ENCODE data around the gene C17orf75. TPM values are rescaled to one million over a fixed set of nuclear protein-coding genes. Genes with fewer than 3 reads are reported as not detected.

The C17orf75 gene
- total RNA-seq, 4 donors from 2014 or later: 5.3 to 11.9 (median 8.1) TPM

DNA sequence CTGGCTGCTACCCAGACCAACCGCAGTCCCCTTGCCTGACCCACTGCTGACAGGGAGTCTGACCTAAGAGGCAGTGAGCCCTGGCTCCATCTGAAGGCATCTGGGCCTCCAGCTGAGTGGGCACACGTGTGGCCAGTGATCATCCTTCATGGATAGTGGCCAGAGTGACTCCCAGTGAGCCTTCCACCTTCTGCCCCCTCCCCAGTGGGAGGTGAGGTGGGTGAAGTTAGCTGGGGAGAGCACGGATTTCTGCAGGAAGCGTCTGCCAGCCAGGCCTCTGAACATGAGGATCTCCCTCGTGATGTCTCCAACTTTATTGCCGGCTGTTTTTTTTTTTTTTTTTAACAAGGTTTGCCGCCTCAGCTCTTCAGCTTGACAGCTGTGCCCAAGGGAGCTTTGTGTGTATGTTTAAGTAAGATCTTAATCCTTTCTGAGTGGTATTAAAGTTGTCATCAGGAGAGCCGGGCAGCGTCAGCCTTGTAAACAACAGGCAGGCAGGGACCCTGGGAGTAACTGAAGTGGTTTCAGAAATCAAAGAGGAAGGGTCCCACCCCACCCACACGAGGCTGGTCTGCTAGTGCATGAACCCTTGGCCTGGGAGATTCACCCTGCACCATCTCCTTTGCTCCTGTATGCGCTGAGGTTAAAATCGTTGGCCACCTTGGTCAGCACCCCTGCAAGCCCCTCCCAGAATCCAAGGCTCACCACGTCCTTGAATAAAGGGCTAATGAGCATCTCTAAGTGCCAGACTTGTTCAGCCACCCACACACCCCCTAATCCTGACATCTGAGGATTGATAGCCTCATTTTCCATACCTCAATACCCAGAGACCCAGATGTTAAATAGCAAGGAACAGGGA lies 43.0 kb downstream of the C17orf75 start:
- intact Hi-C loops (cut with DNase I; ENCODE audit: low total_unique reads): no loop called here
- no peak for TF ChIP-seq POLR2A (IDR thresholded peaks at IDR 0.05)
- TF ChIP-seq, protein P1, sequence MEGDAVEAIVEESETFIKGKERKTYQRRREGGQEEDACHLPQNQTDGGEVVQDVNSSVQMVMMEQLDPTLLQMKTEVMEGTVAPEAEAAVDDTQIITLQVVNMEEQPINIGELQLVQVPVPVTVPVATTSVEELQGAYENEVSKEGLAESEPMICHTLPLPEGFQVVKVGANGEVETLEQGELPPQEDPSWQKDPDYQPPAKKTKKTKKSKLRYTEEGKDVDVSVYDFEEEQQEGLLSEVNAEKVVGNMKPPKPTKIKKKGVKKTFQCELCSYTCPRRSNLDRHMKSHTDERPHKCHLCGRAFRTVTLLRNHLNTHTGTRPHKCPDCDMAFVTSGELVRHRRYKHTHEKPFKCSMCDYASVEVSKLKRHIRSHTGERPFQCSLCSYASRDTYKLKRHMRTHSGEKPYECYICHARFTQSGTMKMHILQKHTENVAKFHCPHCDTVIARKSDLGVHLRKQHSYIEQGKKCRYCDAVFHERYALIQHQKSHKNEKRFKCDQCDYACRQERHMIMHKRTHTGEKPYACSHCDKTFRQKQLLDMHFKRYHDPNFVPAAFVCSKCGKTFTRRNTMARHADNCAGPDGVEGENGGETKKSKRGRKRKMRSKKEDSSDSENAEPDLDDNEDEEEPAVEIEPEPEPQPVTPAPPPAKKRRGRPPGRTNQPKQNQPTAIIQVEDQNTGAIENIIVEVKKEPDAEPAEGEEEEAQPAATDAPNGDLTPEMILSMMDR (IDR thresholded peaks at IDR 0.05): no peak
- DNase-seq (ENCODE audit: low spot score in 2 of 2): no peak
- 52 to 63% methylated on average over 13 of the region's 13 CpGs for WGBS, 2 donors
- H3K4me3 ChIP-seq (ENCODE audit: low read depth, poor library complexity, severe bottlenecking): no peak overlapping the region

DNA sequence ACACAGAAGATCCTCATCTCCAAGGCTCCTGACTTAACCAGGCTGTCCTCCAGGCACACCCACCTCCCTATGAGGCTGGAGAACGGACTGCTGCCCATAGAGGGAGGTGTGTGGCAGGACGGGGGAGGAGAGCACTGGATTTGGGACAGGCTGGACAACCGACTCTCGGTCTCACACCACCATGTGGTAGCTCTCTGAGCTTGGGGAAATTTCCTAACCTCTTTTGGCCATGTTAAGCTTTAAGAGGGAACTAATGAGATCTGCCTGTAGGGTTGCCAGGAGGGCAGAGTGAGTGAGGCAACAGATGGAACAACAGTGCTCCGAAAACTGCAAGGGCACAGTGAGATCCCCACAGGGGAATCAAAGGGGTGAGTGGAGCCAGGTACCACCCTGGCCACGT lies 43.7 kb downstream of the C17orf75 start:
- H3K4me3 ChIP-seq (ENCODE audit: low read depth, poor library complexity, severe bottlenecking): no peak overlapping the region
- TF ChIP-seq, protein P1 (IDR thresholded peaks at IDR 0.05): no peak
- DNase-seq (ENCODE audit: low spot score in 2 of 2): no peak
- 68 to 80% methylated on average over 6 of the region's 6 CpGs for WGBS, 2 donors
- intact Hi-C loops (cut with DNase I; ENCODE audit: low total_unique reads): no loop called here

DNA sequence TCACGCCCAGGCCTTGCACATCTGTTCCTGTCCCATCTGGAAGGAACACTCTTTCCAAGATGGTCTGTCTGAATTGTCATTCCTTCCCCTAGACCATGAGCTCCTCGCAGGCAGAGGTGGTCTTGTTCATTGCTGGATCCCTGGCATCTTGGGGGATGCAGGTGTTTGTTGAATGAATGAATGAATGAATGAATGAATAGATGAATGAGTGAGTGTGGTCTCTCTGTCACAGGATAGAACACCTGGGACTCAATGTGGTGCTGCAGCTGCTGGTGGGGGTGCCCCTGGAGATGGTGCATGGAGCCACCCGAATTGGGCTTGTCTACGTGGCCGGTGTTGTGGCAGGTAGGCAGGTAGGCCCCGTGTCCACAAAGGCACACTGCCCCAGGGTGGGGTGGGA lies 44.1 kb downstream of the C17orf75 start:
- TF ChIP-seq POLR2A (IDR thresholded peaks at IDR 0.05): no peak
- TF ChIP-seq, protein P1 (IDR thresholded peaks at IDR 0.05): no peak
- intact Hi-C loops (cut with DNase I; ENCODE audit: low total_unique reads): no loop called here
- no peak for DNase-seq (ENCODE audit: low spot score in 2 of 2)
- WGBS, 2 donors: 80 to 83% methylated on average over 6 of the region's 6 CpGs
- no peak overlapping the region for H3K4me3 ChIP-seq (ENCODE audit: low read depth, poor library complexity, severe bottlenecking)

DNA sequence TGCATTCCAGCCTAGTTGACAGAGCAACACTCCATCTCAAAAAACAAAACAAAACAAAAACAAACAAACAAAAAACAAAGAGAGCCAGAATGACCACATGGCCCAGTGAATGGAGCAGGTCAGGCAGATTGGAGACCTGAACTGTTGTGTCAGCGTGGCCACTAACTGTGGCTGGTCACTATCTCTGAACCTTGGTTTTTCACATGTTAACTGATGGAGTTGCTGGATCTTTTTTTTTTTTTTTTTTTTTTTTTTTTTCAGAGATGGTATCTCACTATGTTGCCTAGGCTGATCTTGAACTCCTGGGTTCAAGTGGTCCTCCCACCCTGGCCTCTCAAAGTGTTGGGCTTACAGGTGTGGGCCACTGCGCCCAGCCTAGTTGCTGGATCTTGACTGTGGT lies 44.5 kb downstream of the C17orf75 start:
- intact Hi-C loops (cut with DNase I; ENCODE audit: low total_unique reads): no loop called here
- WGBS, 2 donors: 78 to 92% methylated on average over 2 of the region's 2 CpGs
- TF ChIP-seq, protein P1 (IDR thresholded peaks at IDR 0.05): no peak
- no peak for TF ChIP-seq POLR2A (IDR thresholded peaks at IDR 0.05)
- H3K4me3 ChIP-seq (ENCODE audit: low read depth, poor library complexity, severe bottlenecking): no peak overlapping the region
- DNase-seq (ENCODE audit: low spot score in 2 of 2): no peak

DNA sequence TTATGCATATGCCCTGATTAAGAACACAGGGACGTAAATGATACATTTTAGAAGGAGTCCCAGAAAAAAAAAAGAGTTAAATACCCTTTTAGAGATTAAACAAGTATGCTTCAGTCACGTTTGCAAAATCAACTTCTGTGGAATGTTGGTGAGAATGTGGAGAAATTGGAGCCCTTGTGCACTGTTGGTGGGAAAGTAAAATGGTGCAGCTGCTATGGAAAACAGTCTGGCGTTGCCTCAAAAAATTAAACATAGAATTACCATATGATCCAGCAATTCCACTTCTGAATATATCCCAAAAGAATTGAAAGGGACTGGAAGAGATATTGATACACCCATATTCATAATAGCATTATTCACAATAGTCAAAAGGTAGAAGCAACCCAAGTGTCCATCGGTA lies 49.9 kb downstream of the C17orf75 start:
- no peak for TF ChIP-seq POLR2A (IDR thresholded peaks at IDR 0.05)
- TF ChIP-seq, protein P1 (IDR thresholded peaks at IDR 0.05): no peak
- DNase-seq (ENCODE audit: low spot score in 2 of 2): no peak
- H3K4me3 ChIP-seq (ENCODE audit: low read depth, poor library complexity, severe bottlenecking): no peak overlapping the region
- 70 to 75% methylated on average over 4 of the region's 4 CpGs for WGBS, 2 donors
- intact Hi-C loops (cut with DNase I; ENCODE audit: low total_unique reads): no loop called here
